DMS79 treated with DMSO at 0.1 percent for 48 hours (cell line): ENCODE measurements around the gene NDRG3.

Experiments
- DNase-seq: peaks from one replicate; lab custom pipeline; 2025; lab: John Stamatoyannopoulos, UW

NDRG3 gene

DNA sequence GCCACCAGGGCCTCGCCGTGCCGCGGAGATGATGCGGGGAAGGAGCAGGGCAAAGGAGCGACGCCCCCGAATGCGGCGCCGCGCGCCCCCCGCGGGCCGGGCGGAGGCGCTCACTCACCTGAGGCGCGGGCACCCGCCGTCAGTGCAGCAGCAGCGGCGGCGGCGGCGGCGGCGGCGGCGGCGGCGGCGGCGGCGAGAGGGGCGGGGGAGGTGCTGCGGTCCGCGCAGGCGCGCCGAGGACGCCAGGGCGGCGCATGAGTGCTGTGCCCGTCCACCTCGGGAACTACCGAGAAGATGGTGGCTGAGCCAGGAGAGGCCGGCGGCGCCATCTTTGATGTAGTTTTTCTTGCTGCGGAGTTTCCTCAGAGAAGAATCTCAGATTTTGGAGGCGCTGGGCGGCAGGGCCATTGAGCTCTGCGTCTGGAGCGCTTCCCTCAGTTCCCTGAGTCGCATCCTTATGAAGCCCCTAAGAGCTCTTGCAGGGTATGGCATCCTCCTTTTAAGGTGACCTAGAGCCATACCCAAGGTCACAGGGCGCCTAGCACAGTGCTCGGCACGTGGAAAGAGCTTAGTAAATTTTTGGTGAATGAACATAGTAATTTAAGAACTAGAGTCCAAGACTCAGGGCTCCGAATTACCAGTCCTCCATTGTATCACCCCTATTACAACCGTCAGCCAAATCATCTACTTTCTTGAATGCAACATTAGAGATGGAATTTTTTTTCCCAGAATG is at the start of gene NDRG3:
Gene NDRG3 (minus strand): TSS at position 164 of the 733 bp plus-strand sequence. CDS start 24,355 bp downstream, outside the sequence.
- peak; percentile 82 for DNase-seq

- no peak for DNase-seq
Measured at GRCh38 chr20:36794116-36794474, 48.2 kb upstream of the NDRG3 start.

DNA sequence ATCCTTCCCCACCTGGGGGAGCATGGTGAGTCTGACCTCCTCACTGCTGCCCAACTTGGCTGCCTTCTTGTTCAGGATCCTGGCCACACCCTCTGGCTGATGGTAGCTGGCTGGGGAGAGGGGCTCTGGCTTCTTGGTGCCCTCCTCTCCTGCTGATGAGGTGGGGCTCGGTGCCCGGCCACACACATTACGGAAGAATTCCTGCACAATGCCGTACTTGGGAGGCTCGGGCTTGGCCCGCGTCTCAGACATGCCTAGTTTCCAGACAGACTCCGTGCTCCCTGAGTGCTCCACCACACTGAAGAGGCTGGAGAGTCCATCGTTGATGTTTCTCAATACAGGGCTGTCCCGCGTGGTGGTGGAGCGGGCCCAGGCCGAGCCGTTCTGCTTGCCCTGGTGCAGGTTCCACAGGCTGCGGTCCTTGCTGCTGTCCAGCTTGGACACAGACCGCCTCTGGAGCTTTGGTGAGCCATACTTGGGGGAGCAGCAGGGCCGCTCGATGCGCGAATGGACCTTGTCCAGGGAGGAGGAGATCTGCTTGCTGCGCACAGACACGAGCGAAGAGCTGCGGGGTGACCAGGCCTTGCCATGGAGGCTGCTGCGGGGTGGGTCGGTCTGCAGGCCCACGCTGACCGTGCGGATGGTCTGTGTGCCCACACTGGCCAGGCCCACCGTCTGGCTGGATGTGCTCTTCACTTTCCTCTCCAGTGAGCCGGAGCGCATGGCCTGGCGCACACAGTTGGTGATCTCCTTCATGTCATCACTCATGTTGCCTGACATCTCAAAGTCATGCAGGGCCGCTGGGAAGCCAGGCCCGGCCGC is 47.6 kb upstream of the NDRG3 start:
- DNase-seq = no peak

- no peak for DNase-seq
Measured at GRCh38 chr20:36792422-36792821, 46.5 kb upstream of the NDRG3 start.

DNA sequence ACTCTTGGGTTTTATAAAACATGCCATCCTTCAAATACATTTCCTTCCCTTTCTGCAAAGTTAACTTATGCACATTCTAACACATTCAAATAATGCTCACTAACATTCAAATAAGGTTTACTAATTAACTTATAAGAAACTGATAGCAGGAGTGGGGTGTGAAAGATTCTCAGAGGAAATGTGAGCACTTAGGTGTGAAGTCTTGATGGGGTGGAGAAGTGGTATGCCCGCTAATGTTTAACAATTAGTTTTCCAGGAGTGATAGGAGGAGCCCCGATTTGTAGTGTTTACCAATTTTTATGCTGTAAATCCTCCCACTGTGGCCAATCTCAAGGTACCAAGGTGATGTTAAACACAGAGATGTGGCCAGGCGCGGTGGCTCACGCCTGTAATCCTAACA is 46.0 kb upstream of the NDRG3 start:
- DNase-seq = no peak

DNA sequence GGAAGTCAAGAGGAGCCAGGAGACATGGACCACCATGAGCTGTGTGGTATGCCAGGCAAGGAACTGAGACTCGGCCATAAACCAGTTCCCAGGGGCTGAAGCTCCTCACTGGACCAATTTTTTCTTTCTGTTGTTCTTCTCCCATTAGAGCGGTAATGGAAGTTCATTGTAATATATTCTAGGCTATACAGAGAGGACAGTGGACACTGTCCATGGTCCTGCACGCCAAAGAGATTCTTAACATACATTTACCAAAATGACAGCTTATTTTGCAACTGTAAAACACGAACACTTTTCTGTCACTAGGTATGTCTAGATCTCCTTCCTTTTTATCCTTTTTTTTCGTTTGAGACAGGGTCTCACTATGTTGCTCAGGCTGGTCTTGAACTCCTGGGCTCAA is 40.8 kb upstream of the NDRG3 start:
- DNase-seq = no peak

- no peak for DNase-seq
Measured at GRCh38 chr20:36786246-36786645, 40.4 kb upstream of the NDRG3 start.

DNA sequence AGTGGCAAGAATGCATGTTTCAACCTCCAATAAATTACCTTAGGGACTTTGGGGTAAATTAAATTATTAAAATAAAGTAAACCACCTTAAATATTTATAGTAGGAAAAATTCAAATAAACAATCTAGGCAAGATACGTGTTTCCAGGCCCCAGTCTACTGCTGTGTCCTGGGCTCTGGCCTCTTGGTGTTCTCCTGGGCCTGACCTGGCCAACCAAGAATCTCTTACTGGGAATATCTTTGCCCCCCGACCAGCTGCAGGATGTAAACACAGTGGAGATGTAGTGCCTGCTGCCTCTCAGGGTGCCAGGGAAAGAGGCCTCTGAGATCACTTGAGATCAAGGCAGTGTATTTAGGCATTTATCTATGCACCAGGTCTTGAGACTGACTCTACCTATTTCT is 39.4 kb upstream of the NDRG3 start:
- DNase-seq = no peak

DNA sequence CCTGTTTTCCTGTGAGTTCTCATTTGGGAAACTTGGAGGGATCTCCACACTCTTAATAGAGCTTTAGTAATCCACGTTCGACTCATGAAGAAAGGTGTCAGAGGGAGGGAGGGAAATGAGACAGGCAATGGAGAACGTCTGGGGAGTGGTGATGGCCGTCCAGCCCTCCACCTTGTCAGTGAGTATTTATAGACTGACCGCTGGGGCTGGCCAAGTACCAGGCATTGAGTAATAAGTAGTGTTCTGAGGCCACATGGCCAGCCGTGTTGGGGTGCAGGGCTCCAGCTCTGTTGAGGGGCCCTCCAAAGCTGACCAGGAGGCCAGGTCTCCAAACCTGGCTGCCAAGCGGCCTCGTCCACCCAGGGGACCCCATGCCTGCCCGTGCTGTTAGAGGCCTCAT is 39.0 kb upstream of the NDRG3 start:
- DNase-seq = no peak

DNA sequence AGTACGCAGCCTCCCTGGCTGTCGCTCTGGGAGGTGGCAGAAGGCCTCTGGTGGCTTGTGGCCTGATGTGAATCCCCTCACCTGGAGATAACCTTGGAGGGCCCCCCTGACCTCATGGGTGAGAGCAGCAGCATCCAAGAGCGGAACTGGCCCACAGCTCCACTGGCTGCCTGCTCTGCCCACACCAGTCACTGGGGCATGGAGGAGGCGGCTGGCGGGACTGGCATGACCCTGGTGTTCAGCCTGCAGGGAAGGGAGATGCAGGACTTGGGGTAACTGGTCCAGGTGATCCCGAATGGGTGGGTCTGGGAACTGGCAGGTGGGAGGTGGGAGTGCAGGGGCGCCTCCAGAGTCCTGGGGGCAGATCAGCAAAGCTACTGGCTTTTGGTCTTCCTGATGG is 38.2 kb upstream of the NDRG3 start:
- no peak for DNase-seq

- DNase-seq = no peak
Measured at GRCh38 chr20:36779656-36780025, 33.8 kb upstream of the NDRG3 start.

DNA sequence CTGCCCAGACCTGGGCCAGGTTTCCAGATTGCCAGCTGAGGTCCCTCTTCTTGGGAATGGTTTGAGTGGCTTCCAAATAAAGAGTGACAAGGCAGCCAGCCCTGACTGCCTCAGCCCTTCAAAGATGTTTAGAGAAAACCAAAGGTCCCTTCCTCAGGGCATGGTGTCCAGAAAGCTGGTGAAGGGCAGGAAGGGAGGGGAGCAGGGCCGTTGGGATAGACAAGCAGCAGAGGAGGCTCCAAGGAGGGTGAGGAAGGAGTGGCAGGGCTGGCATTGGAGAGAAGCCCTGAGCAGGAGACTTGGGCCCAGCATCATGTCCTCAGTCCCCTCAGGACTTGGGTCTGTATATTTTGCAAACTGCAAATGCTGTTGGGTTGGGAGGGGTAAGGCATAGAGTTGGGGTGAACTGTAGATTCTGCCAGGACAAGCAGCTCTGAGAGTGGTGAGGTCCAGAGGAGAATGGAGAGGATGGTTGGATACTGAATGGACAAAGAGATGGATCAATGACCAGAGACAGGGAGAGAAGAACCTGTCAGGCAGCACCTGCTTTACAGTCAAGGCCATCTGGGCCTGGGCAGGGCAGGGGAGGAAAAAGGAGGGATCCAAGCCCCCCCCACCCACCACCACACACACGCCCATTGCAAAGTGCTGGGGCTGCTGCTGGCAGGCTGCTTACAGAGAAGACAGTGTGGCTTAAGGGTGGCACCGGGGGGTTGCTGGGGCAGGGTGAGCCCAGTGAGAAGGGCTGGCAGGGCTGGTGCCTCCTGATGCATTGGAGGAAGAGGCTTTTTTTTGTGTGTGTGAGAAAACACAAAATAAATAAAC is 33.2 kb upstream of the NDRG3 start:
- no peak for DNase-seq

- no peak for DNase-seq
Measured at GRCh38 chr20:36777576-36777975, 31.7 kb upstream of the NDRG3 start.

- no peak for DNase-seq
Measured at GRCh38 chr20:36777167-36777566, 31.3 kb upstream of the NDRG3 start.

- DNase-seq = no peak
Measured at GRCh38 chr20:36775826-36776225, 29.9 kb upstream of the NDRG3 start.

- DNase-seq = no peak
Measured at GRCh38 chr20:36775196-36775595, 29.3 kb upstream of the NDRG3 start.

DNA sequence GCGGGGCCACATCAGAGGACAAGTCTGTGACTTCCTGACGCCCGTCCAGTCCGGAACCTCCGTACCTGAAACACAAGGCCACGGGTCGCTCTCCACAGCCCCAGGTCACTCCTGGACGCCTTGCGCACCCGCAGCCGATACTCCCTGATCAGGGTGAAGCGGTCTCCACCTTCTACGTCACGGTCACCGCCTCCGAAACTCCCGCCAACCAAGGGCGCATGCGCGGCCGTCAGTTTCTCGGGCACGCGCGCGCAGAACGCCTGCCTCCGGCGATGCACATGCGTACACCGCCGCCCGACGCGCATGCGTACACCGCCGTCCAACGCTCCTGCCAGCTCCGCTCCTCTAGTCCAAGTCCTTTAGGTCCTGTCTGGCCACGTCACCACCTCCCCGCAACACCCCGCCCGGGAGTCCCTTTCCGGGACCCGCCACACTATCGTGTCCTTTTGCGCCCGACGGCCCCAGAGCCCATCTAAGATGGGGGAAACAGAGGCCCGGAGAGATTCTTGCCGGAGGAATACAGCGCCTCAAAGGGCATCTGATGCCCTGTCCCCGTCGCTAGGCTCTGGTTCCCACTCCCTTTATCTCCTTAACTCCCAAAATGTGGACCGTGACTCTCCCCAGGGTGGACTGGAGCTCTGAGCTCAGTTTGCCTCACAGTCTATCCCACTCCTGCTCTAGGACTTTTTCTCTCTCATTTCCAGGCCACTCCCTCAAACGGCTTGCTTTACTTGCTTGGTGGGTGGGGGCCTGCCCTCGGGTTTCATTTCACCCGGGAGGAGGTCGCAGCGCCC is 27.9 kb upstream of the NDRG3 start, which contains the start of gene DSN1:
Gene DSN1 (minus strand): TSS at position 167 of the 794 bp plus-strand sequence. CDS start 2,305 bp downstream, outside the sequence.
- peak; percentile 90 for DNase-seq

DNA sequence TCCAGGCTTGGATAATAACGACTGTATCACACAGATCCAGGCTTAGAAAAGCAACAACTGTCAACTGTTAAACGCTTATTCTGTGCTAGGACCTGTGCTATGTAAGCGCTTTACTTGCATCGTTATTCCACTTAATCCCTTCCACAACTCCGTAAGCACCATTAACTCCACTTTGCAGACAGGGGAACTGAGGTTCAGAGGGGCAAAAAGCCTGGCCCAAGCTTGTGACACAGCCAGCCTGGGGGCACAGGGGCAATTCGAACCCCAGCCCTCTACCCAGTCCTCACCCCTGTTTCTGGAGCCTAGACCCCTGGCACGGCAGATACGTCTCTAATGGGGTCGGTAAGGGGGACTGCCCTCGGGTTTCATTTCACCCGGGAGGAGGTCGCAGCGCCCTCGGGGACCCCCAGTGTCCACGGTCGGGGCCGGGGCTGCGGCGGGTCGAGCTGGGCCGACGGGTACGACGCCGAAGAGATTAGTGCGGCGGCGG is 27.3 kb upstream of the NDRG3 start:
- no peak for DNase-seq

DNA sequence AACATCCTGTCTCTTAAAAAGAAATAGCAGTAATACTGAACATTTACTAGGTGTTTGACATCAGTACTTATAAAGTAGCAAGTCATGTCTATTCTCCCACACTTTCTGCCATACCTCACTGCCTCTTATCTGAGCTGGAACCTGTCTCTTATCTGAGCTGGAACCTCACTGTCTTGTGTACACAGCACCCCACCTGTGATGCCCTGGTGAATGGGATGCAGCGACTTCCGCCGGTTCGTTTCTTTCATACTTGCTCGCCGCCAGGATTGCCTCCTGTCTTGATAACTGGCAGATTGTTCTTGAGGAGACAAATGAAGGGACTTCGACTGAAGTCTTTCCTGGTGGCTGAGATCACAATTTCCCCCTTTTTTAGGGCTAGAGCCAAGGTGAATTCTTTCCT is 24.8 kb upstream of the NDRG3 start:
- DNase-seq = no peak

GRCh38 chr20:36768768-36769430 is 23.0 kb upstream of the NDRG3 start:
- no peak for DNase-seq

DNA sequence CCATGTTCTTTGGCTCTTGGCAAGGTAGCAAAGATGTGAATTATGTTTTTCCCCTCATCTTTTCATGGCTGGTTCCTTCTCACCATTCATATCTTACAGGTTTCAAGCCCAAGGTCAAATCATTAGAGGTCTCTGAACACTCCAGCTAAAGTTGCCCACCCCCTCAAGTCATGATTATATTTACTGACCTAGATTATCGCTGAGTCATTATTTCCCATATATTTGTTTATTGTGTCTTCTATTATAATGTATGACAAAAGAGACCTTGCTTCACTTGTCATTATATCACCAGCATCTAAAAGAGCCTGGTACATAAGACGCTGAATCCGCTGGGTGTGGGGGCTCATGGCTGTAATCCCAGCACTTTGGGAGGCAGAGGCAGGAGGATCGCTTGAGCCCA is 15.2 kb upstream of the NDRG3 start:
- no peak for DNase-seq
